ENCODE results near the gene PCIF1. TPM values are rescaled to one million over a fixed set of nuclear protein-coding genes. Genes with fewer than 3 reads are reported as not detected.
"Not testable (repeated sequence)": the region's sequence is repeated elsewhere in the genome, so short reads cannot be mapped to it uniquely, and the experiment has no call there.

Gene PCIF1
- total RNA-seq, 4 donors from 2014 or later: 34.5 to 63.2 (median 41.3) TPM

GRCh38 chr20:45927071-45927878 lies 7.2 kb upstream of the PCIF1 start:
- no peak overlapping the region for H3K4me3 ChIP-seq (ENCODE audit: low read depth, poor library complexity, severe bottlenecking)
- intact Hi-C loops (cut with DNase I; ENCODE audit: low total_unique reads): no loop called here
- no peak for DNase-seq (ENCODE audit: low spot score in 2 of 2)
- TF ChIP-seq POLR2A (IDR thresholded peaks at IDR 0.05) (no peak), CTCF (IDR thresholded peaks at IDR 0.05) (peak in 1 of 3 donors; percentile 52)
- 88 to 91% methylated on average over 14 of the region's 14 CpGs for WGBS, 2 donors

DNA sequence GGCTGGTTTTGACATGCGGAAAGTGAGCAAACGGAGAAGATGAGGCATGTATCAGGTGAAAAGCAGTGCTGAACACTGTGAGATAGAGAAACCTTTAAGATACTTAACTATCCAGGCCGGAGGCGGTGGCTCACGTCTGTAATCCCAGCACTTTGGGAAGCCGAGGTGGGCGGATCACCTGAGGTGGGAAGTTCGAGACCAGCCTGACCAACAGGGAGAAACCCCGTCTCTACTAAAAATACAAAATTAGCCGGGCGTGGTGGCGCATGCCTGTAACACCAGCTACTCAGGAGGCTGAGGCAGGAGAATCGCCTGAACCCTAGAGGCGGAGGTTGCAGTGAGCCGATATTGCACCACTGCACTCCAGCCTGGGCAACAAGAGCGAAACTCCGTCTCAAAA lies 2.8 kb upstream of the PCIF1 start:
- WGBS, 2 donors: 93 to 94% methylated on average over 17 of the region's 17 CpGs
- DNase-seq (ENCODE audit: low spot score in 2 of 2); H3K4me3 ChIP-seq (ENCODE audit: low read depth, poor library complexity, severe bottlenecking); intact Hi-C loops (cut with DNase I; ENCODE audit: low total_unique reads): not testable (repeated sequence)

GRCh38 chr20:45933266-45934045 lies 1.0 kb upstream of the PCIF1 start:
- WGBS, 2 donors: 20 to 22% methylated on average over 22 of the region's 22 CpGs
- no peak for TF ChIP-seq POLR2A (IDR thresholded peaks at IDR 0.05)
- no peak for TF ChIP-seq CTCF (IDR thresholded peaks at IDR 0.05)
- peak; percentile 71 to 94 for DNase-seq (ENCODE audit: low spot score in 2 of 2)

GRCh38 chr20:45934046-45934585 lies 367 bp upstream of the PCIF1 start:
- 0 to 1% methylated on average over 10 to 28 of the region's 34 CpGs for WGBS, 2 donors
- DNase-seq (ENCODE audit: low spot score in 2 of 2): no peak
- intact Hi-C loops (cut with DNase I; ENCODE audit: low total_unique reads): no loop called here
- TF ChIP-seq POLR2A (IDR thresholded peaks at IDR 0.05) (no peak), CTCF (IDR thresholded peaks at IDR 0.05) (no peak)
- peak overlapping the region; percentile 86 for H3K4me3 ChIP-seq (ENCODE audit: low read depth, poor library complexity, severe bottlenecking)

More at GRCh38 chr20:45933266-45934045, 1.0 kb upstream of the PCIF1 start:
- H3K4me3 ChIP-seq (ENCODE audit: low read depth, poor library complexity, severe bottlenecking): peak overlapping the region; percentile 86
- intact Hi-C loops (cut with DNase I; ENCODE audit: low total_unique reads): no loop called here

DNA sequence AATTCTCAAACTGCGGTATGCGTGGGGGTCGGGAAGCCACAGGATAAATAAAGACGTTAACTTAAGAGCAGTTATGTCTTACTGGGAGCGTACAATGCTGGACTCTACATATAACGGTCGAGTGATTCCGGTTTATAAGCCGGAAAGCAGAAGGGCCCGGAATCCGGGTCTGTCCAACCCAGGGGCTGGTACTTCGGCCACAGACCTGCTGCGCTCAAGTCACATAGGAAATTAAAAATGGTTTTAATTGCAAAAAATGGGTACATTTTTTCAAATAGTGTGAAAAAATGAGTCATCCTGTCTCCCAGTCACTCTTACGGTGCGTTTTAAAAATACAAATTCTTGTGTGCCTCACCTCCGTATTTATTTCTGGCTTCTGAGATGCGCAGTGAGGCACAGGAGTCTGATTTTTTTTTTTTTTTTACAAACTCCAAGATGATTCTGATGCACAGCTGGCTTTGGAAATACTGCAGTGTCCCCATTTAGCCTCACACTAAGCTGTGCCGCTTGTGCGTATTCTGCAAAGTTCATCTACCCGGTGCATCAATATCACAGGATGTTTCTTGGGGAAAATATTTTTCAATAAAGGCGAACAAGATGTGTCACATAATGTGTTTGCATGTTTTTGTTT lies 1.0 kb downstream of the PCIF1 start:
- no peak for TF ChIP-seq POLR2A (IDR thresholded peaks at IDR 0.05)
- no peak for TF ChIP-seq CTCF (IDR thresholded peaks at IDR 0.05)
- WGBS, 2 donors: 9% methylated on average over 21 of the region's 21 CpGs
- DNase-seq (ENCODE audit: low spot score in 2 of 2): no peak
- H3K4me3 ChIP-seq (ENCODE audit: low read depth, poor library complexity, severe bottlenecking): peak overlapping the region; percentile 26
- intact Hi-C loops (cut with DNase I; ENCODE audit: low total_unique reads): no loop called here

- intact Hi-C loops (cut with DNase I; ENCODE audit: low total_unique reads): no loop called here
These were observed 3.3 kb downstream of the PCIF1 start for GRCh38 chr20:45937765-45938164.

More at GRCh38 chr20:45937765-45938164, 3.3 kb downstream of the PCIF1 start:
- H3K4me3 ChIP-seq (ENCODE audit: low read depth, poor library complexity, severe bottlenecking): no peak overlapping the region
- DNase-seq (ENCODE audit: low spot score in 2 of 2): no peak
- no peak for TF ChIP-seq CTCF (IDR thresholded peaks at IDR 0.05)
- TF ChIP-seq POLR2A (IDR thresholded peaks at IDR 0.05): no peak
- 64 to 71% methylated on average over 2 of the region's 2 CpGs for WGBS, 2 donors
